ENCODE data around the gene CFAP57.

CFAP57 gene

DNA sequence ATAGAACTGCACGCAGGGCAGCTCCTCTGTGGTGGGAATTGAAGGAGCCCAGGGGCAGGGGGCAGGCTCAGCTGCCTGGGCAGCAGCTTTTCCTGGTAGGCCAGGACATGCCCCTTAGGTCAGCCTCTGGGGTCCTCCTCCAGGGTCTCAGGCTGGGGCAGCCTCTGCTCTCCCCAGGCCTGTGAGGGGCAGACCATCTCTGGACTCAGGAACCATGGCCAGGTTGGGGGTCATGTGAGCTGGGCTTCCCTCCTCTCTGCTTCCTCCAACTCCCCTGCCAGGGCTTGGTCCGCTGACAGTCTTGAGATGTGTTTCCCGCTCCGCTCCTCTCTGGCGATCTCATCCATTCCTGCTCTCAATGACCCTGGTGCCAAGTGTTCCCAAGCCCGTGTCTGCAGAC, 107.5 kb downstream of the CFAP57 start:
- no peak for DNase-seq

DNA sequence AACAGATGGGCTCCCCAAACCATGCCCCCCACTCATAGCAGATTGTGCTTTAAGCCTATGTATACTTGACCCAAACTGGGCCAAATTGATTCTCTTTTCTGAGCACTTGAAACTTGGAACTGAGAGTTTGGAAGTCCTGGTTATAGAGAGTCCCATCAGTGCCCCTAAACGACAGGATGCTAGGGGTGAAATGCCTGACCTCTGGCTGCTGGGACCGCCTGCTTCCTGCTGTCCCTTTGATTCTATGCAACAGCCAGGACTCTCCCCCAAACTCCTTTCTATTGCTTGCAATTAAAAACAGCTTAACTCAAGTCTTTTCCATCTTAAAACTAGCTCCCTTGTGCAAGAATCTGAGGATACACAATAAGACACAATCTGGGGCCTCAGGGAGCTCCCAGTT, 108.6 kb downstream of the CFAP57 start:
- no peak for DNase-seq

DNA sequence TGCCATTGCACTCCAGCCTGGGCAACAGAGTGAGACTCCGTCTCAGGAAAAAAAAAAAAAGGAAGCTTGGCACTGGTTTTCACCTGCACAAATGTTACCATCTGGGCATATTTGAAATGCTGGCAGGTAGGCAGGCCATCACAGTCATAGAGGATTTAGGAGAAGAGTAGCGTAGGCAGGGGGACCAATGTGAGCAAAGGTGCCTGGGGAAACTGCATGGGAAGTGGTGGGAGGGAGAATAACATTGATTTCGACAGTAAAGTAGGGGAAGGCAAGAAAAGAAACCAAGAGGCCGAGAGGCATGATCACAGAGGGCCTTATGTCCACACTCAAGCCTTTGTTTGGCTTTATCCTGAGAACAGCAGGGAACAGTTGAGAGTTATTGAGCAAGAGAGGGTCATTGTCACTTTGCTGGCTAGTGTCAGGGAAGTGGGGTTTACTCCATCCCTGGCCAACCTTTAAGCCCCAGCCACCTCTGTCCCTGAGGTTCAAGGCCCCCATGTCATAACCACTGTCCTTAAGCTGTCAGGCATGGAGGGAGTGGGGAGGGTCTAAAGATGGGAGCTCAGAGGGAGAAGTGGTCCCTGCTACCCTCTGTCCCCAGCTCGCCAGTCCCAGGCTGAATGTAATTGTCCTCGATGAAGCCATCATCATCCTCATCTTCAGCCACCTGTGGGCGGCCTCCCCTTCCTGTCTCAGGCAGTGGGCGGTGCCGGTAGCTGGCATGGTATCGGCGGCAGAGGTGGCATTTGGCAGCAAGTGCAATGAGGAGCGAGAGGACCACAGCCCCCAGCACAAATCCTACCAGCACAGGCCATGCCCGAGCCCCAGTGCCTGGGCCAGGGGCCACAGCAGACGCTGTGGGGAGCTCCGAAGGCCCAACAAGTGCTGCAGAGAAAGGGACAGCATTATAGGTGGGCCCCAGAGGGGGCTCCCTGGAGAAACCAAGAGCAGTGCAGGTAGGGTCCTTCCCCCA, 110.4 kb downstream of the CFAP57 start:
- DNase-seq, result peak; percentile 36

DNA sequence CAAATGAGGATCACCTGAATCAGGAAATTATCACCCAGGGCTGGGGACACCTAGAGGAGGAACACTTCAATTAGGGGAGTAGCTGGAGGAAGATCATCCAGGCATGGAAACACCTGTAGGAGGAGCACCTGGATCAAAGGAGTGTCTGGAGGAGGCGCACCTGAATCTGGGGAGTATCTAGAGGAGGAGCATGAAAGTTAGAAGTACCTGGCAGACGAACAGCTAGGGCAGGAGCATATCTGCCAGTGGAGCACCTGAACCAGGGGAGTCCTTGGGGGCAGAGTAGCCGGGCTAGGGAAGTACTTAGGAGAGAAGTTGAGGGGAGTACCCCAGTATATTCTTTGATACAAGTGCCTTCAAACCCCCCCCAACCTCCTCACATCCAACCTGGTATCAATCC, 111.9 kb downstream of the CFAP57 start:
- DNase-seq, result no peak

DNA sequence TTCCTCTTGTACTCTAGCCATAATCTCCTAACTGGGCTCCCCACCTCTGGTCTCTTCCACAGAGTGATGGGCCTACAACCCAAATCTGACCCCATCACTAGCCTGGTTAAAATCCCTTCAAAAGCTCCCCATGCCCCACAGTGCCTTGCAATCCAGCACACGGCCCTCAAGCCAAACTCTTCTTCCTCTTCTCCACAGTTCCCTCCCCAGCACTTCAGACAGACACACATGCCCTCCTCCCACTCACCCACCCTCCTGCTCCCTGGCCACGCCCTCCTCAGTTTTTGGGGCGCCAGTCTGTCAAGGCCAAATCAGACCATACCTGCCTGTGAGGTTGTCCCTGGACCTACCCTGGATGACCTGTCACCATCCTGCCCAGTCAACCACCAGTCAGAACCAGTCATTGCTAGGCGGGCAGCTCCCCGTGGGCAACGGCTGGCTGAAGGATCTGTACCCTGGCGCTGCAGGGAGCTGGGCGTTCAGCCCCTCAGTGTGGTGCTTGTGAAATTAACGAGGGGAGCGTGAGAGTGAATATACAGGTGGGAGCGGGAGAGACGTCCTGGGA, 112.5 kb downstream of the CFAP57 start:
- DNase-seq, result no peak

DNA sequence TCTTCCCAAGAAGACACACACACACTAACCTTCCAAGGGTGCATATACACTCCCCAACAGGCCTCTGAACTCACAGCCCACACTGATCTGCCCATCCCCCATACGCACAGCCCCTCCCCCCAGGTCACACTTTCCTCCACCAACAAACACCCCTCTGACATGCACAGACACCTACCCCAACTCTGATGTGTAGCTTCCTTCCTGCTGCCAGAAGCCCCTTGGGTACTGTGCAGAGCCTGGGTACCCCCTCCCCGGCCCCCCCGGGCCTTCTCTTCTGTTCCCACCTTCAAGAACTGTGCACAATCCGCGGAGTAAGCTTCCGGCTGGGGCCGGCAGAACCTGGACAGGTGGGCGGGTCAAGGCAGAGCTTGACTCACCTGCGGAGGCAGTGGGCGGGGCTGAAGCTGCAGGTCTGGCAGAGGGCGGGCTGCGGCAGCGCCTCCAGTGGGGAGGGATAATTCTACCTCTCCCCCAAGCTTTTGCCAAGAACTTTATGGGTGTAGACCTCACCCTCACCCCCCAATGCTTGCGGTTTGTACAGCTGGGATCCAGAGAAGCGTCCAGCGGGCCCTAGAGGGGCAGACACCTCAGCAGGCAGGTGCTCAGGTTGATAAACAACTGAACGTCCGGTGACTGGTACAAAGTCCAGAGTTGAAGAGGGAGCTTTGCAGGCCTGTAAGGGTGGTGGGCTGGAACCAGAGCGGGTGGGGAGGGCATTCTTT, 113.3 kb downstream of the CFAP57 start, which contains the start of gene C1orf210:
C1orf210 (minus strand) TSS at position 313 of the 722 bp plus-strand sequence. CDS start 2,311 bp downstream, outside the sequence.
- DNase-seq, result peak; percentile 95

DNA sequence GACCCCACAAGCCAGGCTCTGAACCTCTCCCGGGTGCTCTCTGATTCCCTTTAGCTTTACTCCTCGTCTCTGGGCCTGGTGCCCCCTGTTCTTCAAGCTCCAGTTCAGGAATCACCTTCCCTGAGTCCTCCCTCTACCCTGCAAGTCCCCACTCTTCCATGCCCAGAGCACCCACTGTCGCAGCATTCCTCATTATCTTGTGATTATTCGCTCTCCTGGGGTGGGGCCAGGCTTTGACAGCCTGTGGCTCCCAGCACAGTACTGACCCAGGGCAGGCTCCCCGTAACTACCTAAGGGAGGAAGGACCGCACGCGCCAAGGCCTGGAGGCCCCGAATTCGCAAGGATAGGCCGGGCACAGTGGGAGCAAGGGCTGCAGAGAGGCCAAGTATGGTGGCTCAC, 114.0 kb downstream of the CFAP57 start:
- DNase-seq, result no peak

DNA sequence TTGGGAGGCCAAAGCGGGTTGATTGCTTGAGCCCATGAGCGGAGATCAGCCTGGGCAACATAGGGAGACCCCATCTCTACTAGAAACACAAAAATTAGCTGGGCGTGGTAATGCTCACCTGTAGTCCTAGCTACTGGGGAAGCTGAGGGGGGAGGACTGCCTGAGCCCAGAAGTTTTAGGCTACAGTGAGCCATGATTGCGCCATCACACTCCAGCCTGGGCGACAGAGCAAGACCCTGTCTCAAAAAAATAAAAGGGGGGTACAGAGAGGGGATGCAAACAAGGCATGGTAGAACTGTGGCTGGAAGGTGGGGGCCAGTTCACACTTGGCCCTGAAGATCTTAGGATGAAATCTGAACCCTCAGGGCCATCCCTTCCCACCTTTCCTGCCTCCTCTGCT, 114.4 kb downstream of the CFAP57 start:
- no peak for DNase-seq

DNA sequence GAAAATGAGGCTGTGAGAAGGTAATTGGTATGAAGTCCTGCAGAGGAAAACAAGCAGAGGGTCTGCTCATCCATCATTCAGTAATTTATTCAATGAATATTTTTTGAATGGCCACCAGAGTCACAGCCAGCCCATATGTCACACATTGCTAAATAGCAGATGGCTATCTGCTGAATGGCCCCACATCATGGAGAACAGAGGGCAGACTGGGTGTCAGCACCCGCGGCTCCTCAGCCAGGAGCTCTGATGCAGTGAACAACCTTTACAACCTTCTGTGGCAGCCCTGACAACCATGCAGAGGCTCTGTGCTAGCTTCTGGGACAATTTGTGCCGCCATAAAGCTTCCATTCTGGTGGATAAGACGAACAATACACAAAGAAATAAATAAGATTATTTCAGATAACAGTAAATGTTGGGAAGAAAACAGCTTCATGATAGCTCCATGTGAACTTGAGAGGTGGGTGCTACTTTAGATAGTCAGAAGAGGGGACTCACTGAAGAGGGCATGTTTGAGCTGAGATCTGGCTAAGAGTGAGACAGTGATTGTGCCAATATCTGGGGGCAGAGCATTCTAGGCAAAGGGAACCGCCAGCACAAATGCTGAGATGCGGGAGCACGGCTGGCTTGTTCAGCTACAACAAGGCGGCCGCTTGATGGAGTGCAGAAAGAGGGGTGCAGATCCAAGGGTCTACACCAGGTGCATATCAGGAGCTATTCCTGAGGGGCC, 116.1 kb downstream of the CFAP57 start:
- DNase-seq, result no peak

DNA sequence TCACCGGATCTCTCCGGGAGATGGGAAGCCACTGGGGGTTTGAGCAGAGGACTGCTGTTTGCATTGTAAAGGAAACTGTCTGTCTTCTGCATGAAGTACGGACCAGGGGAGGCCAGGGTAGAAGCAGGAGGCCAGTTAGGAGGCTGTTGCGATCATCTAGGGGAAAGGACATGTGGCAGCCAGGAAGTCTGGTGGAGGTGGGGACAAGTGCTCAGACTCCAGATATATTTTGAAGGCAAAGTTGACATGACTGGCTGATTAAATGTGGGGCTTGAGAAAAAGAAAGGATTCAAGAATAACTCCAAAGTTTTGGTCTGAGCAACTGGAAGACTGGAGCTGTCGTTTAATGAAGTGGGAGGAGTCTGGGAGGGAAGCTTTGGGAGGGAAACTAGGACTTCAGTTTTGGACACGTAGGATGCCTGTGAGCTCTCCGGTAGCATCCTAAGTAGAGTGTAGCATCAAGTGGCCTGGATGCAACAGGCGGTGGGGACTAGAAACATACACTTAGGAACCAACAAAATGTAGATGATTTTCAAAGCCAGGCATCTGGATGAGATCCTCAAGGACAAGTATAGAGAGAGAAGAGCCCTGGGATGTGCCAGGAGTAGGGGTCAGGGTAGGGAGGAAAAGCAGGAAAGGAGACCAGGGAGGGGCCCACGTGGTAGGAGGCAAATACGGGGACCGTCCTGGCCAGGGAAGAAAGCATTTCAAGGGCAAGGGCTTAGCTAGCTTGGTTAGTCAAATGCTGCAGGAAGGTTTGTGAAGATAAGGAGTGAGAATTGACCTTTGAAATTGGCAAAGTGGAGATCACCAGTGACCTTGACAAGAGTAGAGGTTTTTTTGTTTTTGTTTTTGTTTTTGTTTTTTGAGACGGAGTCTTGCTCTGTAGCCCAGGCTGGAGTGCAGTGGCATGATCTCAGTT, 116.9 kb downstream of the CFAP57 start:
- no peak for DNase-seq

DNA sequence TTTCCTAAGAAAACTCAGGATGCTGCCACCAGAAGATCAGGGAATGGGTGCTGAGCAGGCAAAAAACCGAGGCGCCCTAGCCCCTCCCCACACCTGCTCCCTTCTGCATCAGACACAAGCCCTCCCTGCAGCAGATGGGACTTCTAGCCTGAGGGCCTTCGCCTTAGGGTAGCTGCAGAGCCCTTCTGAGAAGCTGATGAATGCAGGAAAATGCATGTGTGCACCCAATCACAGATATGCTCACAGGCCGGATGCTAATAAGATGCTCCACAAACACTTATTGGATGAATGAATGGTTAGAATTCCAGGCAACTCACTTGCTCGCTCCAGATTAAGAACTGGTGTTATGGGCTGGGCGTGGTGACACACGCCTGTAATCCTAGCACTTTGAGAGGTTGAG, 120.1 kb downstream of the CFAP57 start:
- no peak for DNase-seq

DNA sequence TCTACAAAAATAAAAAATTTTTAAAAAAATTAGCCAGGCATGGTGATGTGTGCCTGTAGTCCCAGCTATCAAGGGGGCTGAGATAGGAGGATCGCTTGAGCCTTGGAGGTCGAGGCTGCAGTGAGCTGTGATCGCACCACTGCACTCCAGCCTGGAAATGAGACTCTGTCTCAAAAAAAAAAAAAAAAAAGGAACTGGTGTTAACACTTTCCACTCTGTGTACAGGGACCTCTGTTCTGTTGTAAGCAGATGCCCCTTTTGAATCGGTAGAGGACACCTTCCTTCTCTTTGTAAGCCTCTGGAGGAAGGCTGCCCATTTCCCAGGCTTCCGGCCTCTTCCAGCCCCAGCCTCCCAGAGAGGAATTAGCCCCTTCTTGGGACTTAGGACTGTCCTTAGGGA, 120.5 kb downstream of the CFAP57 start:
- no peak for DNase-seq

DNA sequence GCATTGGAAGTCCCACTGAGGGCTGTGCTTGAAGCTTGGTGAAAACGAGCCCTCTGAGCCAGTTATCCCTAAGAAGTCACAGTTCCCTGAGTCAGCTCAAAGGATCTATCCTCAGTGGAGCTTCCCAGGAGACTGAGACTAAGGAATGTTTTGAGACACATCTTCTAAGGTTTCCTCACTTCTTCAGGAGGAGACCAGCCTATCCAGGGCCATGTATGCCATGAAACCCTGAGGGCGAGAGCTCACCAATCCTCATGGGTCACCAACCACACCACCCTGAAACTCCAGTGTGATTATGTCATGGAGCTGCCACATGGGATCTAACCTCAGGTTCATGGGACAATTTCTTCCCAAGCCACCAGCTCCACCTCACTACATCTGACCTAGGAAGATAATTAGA, 121.0 kb downstream of the CFAP57 start:
- DNase-seq, result no peak

DNA sequence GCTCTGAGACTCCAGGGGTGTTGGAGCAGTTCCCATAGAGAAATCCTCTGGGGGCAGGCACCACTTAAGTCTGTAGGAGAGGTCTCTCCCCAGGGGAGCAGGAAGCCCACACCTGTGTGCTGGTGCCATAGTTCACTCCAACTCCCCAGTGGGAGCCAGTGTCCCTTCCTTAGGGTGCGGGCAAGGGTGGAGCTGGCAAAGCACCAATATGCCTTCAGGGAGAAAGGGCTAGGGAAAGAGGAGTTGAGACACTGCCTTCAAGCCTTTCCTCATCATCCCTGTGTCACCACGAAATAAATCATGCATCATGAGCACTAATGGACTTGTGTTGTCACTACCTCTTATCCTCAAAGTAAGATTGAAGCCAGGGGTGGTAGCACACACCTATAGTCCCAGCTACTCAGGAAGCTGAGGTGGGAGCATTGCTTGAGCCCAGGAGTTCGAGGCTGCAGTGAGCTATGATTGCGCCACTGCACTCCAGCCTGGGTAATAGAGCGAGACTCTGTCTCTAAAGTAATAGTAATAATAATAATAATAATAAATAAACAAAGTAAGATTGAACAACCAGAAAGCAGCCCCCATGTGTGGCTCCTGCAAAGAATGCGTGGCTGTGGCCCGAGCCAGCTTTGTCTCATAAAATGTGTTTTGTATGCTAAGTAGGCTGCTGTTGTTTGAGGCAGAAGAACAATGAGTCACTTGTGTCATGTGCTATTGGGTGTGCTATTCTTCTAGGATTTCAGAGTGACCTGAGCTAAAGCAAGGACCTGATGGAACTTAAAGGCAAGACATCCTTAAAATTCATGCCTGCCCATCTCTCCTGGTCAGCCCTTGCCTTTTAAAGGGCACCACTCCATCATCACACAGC, 122.0 kb downstream of the CFAP57 start:
- no peak for DNase-seq

DNA sequence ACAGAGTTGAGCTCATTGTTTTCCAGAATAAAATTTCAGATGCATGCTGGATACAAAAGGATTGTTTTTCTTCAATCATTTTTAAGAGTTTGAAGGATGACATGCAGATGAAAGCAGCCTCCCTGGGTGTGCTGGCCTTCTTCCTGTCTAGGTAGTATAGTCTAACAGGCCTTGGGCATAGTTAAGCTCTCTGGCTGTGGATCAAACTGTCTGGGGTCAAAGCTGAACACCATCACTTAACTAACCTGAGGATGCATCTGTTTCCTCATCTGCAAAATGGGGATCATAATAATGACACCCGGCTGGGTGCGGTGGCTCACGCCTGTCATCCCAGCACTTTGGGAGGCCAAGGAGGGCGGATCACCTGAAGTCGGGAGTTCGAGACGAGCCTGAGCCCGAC, 122.6 kb downstream of the CFAP57 start:
- DNase-seq, result no peak

DNA sequence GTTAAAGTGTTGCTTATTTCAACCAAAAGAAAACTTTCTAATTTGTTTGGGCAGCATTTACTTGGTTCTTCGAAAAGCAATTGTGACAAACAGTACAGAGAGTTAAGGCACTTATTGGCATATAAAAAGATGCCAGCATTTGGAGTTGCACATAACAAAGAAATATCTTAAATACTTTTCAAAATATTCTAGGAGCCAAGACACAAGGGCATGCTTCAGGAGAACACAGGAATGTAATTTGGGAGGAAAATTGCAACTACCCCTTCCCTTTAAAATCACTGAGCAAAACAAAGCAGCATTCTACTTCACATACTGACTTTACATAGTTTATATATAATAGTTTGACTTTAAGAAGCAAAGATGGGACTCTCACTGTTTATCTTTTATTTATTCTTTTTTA, 124.1 kb downstream of the CFAP57 start:
- no peak for DNase-seq

DNA sequence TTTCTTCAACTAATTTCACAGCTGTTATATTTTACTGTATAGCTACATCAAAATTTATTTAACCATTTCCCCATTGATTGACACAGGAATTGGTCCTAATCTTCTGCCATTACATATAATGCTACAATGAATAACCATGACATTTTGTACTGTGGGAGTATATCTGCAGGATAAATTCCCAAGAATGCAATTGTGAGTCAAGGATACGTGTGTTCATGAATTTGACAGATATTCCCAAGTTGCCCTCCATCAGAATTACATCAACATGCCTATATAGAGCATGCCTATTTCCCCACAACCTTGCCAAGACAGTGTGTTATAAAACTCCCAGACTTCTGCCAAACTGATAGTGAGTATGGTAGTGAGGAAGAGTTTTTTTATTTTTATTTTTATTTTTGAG, 125.9 kb downstream of the CFAP57 start:
- no peak for DNase-seq

DNA sequence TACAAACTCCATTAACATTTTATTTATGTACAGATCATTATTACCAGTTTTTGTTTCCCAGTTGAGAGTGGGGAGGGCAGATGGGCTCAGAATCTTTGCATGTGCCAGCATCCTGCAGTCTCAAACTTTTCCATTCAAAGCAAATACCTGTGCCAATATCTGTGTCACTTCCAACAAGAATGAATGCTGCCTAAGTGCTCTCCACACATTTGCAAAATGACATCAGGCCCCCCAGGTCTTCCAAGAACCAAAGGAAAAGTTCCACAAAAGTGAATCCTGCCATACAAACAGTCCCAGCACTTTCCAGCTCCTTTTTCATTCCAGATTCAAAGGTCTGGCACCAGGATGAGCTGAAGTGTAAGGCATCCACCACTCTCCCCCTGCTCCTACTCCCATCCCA, 127.0 kb downstream of the CFAP57 start:
- no peak for DNase-seq

DNA sequence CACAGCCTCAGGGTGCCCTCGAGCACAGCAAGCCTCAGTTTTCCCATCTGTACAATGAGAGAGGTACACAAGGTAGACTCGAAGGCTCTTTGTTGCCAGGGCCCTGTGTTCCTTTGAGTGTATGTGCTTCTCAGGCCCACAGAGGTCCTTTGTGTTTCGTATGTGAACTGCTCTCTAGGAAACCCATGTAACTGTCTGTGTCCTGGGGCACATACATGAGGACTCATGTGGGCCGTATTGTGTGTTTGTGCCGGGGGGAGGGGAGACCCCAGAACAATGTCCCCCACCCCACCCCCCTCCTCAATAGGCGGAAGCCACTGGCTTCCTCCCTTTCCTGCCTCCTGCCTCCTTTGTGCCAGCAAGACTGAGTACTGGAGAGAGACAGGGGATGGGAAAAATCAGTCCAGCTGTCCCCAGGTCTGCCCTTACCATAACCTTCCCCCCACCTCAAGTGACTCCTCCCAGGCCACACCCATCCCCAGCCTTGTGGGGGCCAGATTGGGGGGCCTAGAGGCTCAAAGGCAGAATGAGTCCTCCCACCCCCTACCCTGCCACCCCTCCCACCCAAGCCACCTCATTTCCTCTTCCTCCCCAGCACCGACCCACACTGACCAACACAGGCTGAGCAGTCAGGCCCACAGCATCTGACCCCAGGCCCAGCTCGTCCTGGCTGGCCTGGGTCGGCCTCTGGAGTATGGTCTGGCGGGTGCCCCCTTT, 128.4 kb downstream of the CFAP57 start, which contains the start of gene TIE1:
TIE1 (plus strand) TSS at position 605 of the 717 bp plus-strand sequence; CDS start at position 695, 90 bp downstream.
- DNase-seq, result no peak

DNA sequence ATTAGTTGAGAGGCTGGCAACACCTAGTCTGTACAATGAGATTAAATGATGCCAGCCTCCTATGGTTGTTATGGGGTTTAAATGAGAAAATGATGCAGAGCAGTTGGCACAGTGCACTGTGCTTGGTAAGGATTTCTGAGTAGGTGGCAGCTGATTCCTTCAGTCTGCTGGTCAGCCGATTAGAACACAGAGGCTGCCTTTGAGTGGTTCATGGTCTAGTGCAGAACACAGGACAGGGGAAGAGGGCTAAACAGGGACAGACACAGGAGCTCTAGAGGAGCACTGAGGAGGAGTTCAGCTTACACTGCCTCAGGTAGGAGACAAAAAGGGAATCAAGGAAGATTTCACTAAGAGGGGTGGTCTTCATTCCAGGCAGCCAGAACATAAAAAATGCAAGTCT, 130.1 kb downstream of the CFAP57 start:
- no peak for DNase-seq

Measured in NCI-H774 (cell line).